HL-60 (cell line): ENCODE results near the gene ZMYND10.

Experiments used
- CTCF ChIP-seq: IDR thresholded peaks from one replicate; pipeline ENCODE4 v1.5.1; 2011; ENCODE audit warnings: low read length, control low read depth, inconsistent platforms; ENCODE audit not compliant: insufficient read depth
- GABPA ChIP-seq: IDR thresholded peaks from 2 replicates; pipeline ENCODE4 v1.6.1; 2012; ENCODE audit warnings: low read depth
- POLR2AphosphoS5 ChIP-seq: IDR thresholded peaks from 2 replicates; pipeline ENCODE4 v1.6.1; 2012; ENCODE audit warnings: low read depth
- REST ChIP-seq: IDR thresholded peaks from 2 replicates; pipeline ENCODE4 v1.6.1; 2012; ENCODE audit warnings: low read depth; ENCODE audit not compliant: insufficient replicate concordance

DNA sequence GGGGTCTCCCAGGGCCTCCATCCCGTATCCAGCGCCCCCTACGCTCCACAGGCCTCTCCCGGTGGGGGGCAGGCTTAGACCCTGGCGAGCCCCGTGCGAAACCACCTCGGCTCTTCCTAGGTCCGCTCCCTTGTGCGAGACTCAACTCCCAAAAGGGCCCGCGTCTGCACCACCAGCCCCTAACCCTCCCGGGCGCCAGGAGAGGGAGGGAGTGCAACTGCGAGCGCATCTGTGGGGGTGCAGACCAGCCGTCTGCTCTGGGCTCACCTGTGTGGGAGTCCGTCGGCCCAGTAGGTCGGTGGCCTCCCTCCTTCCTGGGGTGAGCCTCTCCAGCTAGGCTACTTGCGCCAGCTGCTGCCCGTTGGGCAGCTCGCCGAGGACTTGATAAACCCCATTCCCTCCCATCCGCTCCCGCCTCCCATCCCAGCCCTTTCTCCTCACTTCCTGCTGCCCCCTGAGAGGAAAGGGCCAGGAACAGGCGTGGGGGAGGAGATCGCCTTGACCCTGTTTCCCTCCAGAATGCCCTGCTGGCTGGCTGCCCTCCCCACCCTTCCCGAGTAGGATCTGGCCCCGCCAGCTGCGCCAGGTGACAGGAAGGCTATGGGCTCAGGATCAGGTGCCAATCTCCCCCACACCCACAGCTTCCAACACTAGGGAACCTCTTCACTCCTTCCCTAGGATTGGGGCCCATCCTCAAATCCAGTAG is 23.0 kb downstream of the ZMYND10 start, which contains the start of gene HYAL2:
- TF ChIP-seq CTCF (no peak), REST (no peak), GABPA (no peak), POLR2AphosphoS5 (no peak)
